Liver (tissue), 9 donors: Measurements from ENCODE around the gene ZFYVE19. TPM values are rescaled to one million over a fixed set of nuclear protein-coding genes. Genes with fewer than 3 reads are reported as not detected.

Experiments
- DNase-seq: peaks from one replicate; pipeline ENCODE4 v3.0.0-alpha.2; 2017; ENCODE audit warnings: low spot score
- H3K27ac ChIP-seq, 2 donors: one replicate each; pipeline ENCODE4 v1.7.0; 2013; ENCODE audit warnings: inconsistent platforms in 2 of 2, low read length in 2 of 2, control low read depth in 1 of 2, low read depth in 1 of 2, mild to moderate bottlenecking in 1 of 2
- H3K27me3 ChIP-seq, 4 donors: one replicate each; pipeline versions ENCODE4 v1.6.1 to v1.7.0; 2013; ENCODE audit warnings: low read length in 3 of 4, inconsistent platforms in 1 of 4, mild to moderate bottlenecking in 1 of 4, moderate library complexity in 1 of 4; ENCODE audit not compliant: control insufficient read depth in 4 of 4, insufficient read depth in 4 of 4
- H3K36me3 ChIP-seq, 4 donors: one replicate each; pipeline versions ENCODE4 v1.6.1 to v1.7.0; 2013; ENCODE audit warnings: low read length in 3 of 4, mild to moderate bottlenecking in 3 of 4, low read depth in 1 of 4, moderate library complexity in 1 of 4; ENCODE audit not compliant: control insufficient read depth in 4 of 4, insufficient read depth in 3 of 4
- H3K4me1 ChIP-seq, 4 donors: one replicate each; pipeline versions ENCODE4 v1.6.1 to v1.7.0; 2013; ENCODE audit warnings: low read length in 3 of 4, mild to moderate bottlenecking in 3 of 4, moderate library complexity in 1 of 4; ENCODE audit not compliant: control insufficient read depth in 4 of 4, insufficient read depth in 4 of 4
- H3K4me3 ChIP-seq, 3 donors: one replicate each; pipeline versions ENCODE4 v1.6.1 to v1.7.0; 2013; ENCODE audit warnings: low read length in 3 of 3, control low read depth in 1 of 3, low read depth in 1 of 3, mild to moderate bottlenecking in 1 of 3
- H3K9ac ChIP-seq, 2 donors: one replicate each; pipeline ENCODE4 v1.7.0; 2013; ENCODE audit warnings: low read length in 2 of 2, mild to moderate bottlenecking in 2 of 2, moderate library complexity in 2 of 2, control low read depth in 1 of 2, low read depth in 1 of 2
- H3K9me3 ChIP-seq, 4 donors: one replicate each; pipeline versions ENCODE4 v1.6.1 to v1.7.0; 2013; ENCODE audit warnings: low read length in 3 of 4; ENCODE audit not compliant: control insufficient read depth in 4 of 4
- ATF3 ChIP-seq: IDR thresholded peaks from 2 replicates; pipeline ENCODE4 v1.6.1; 2016; ENCODE audit warnings: antibody characterized with exemption
- CTCF ChIP-seq: fragments of 150-350 bp; IDR thresholded peaks from 2 replicates; pipeline ENCODE4 v1.5.1; 2017; ENCODE audit warnings: improper control_type of control experiment, low read depth, low read length; ENCODE audit not compliant: missing input control
- EGR1 ChIP-seq, 2 donors: IDR thresholded peaks; 2 replicates each; pipeline ENCODE4 v1.6.1; 2016 to 2018; ENCODE audit warnings: antibody characterized with exemption in 2 of 2, low read depth in 2 of 2
- FOXA1 ChIP-seq: IDR thresholded peaks from 2 replicates; pipeline ENCODE4 v1.6.1; 2016; ENCODE audit warnings: antibody characterized with exemption
- FOXA2 ChIP-seq: IDR thresholded peaks from 2 replicates; pipeline ENCODE4 v1.6.1; 2016; ENCODE audit warnings: antibody characterized with exemption
- GABPA ChIP-seq, 2 donors: IDR thresholded peaks in 1 of 2; conservative IDR thresholded peaks in 1 of 2; 2 replicates each; pipeline ENCODE4 v1.6.1; 2016; ENCODE audit warnings: antibody characterized with exemption in 2 of 2, mild to moderate bottlenecking in 1 of 2, moderate library complexity in 1 of 2
- HNF4A ChIP-seq, 2 donors: conservative IDR thresholded peaks; 2 replicates each; pipeline ENCODE4 v1.6.1; 2016; ENCODE audit warnings: antibody characterized with exemption in 2 of 2, mild to moderate bottlenecking in 2 of 2
- HNF4G ChIP-seq: IDR thresholded peaks from 2 replicates; pipeline ENCODE4 v1.6.1; 2016; ENCODE audit warnings: antibody characterized with exemption
- JUND ChIP-seq, 2 donors: IDR thresholded peaks; 2 replicates each; pipeline ENCODE4 v1.6.1; 2016; ENCODE audit warnings: antibody characterized with exemption in 2 of 2
- NR2F2 ChIP-seq: IDR thresholded peaks from 2 replicates; pipeline ENCODE4 v1.6.1; 2016; ENCODE audit warnings: antibody characterized with exemption
- RAD21 ChIP-seq, 2 donors: IDR thresholded peaks; 2 replicates each; pipeline ENCODE4 v1.6.1; 2016; ENCODE audit warnings: antibody characterized with exemption in 2 of 2, mild to moderate bottlenecking in 2 of 2
- RXRA ChIP-seq, 2 donors: IDR thresholded peaks; 2 replicates each; pipeline ENCODE4 v1.6.1; 2017 to 2018; ENCODE audit warnings: antibody characterized with exemption in 2 of 2, mild to moderate bottlenecking in 1 of 2
- SP1 ChIP-seq: IDR thresholded peaks from 2 replicates; pipeline ENCODE4 v1.6.1; 2018; ENCODE audit warnings: antibody characterized with exemption, mild to moderate bottlenecking
- TAF1 ChIP-seq: conservative IDR thresholded peaks from 2 replicates; pipeline ENCODE4 v1.6.1; 2016; ENCODE audit warnings: antibody characterized with exemption, mild to moderate bottlenecking
- YY1 ChIP-seq: IDR thresholded peaks from 2 replicates; pipeline ENCODE4 v1.6.1; 2016; ENCODE audit warnings: antibody characterized with exemption, mild to moderate bottlenecking
- WGBS: extraction: QIAGEN DNeasy Blood & Tissue Kit; methylation state at CpG from one replicate; pipeline ENCODE4 v1.1.7; 2013; 5-methylcytosine and 5-hydroxymethylcytosine counted together
- polyA plus RNA-seq, 2 donors: library from polyadenylated mRNA; stranded (reverse) in 1 of 2; unstranded in 1 of 2; fragments of 200-250 nt in 1 of 2; fragments of >200 nt in 1 of 2; fragmentation: Nextera tagmentation in 1 of 2; extraction: Ambion mirVana in 1 of 2; gene quantifications; one replicate each; pipeline versions ENCODE4 v1.2.1 to v1.2.3, GENCODE V29; 2013 to 2015
- total RNA-seq, 2 donors: library from RNA; depleted of rRNA; stranded (reverse); fragments of >200 nt; gene quantifications; one replicate each; pipeline ENCODE4 v1.2.3, GENCODE V29; 2014
- TF ChIP-seq, protein P1 (sequence below): IDR thresholded peaks from 2 replicates; pipeline ENCODE4 v1.6.1; 2016; ENCODE audit warnings: antibody characterized with exemption, mild to moderate bottlenecking
- TF ChIP-seq, protein P2 (sequence below): IDR thresholded peaks from 2 replicates; pipeline ENCODE4 v1.6.1; 2016; ENCODE audit warnings: antibody characterized with exemption
- TF ChIP-seq, protein P3 (sequence below): IDR thresholded peaks from 2 replicates; pipeline ENCODE4 v1.6.1; 2016; ENCODE audit warnings: antibody characterized with exemption
- donor health status: healthy.
- donor health status: healthy.
- donor health status: healthy.
- donor health status: healthy.
- donor health status: healthy.

ZFYVE19 gene
- total and polyA plus RNA-seq, 4 donors = 10.4 to 41.2 (median 19.7) TPM

GRCh38 chr15:40799523-40799922, 7.4 kb upstream of the ZFYVE19 start:
- no peak for DNase-seq
- TF ChIP-seq TAF1 = no peak
- Histone ChIP-seq H3K4me1 (peaks cover 16 to 39% (median 33%) of the 10 kb centered on the region in 4 donors), H3K36me3 (no peaks in the 10 kb centered on the region), H3K4me3 (no peak overlapping the region), H3K9me3 (no peaks in the 10 kb centered on the region), H3K27me3 (no peaks in the 10 kb centered on the region), H3K9ac (no peak overlapping the region), H3K27ac (no peak overlapping the region)
- WGBS = 98% methylated on average over 3 of the region's 3 CpGs

GRCh38 chr15:40803076-40803475, 3.8 kb upstream of the ZFYVE19 start:
- Histone ChIP-seq H3K9me3 (no peaks in the 10 kb centered on the region), H3K4me3 (no peak overlapping the region), H3K27ac (peak overlapping the region in 1 of 2 donors; percentile 6), H3K9ac (no peak overlapping the region), H3K36me3 (no peaks in the 10 kb centered on the region), H3K27me3 (no peaks in the 10 kb centered on the region), H3K4me1 (peaks cover 16 to 54% (median 44%) of the 10 kb centered on the region in 4 donors)
- no peak for TF ChIP-seq JUND (IDR thresholded peaks at IDR 0.05)
- peak in 1 of 2 donors; percentile 43 for TF ChIP-seq HNF4A (conservative IDR thresholded peaks at IDR 0.05)
- TF ChIP-seq, protein P1, sequence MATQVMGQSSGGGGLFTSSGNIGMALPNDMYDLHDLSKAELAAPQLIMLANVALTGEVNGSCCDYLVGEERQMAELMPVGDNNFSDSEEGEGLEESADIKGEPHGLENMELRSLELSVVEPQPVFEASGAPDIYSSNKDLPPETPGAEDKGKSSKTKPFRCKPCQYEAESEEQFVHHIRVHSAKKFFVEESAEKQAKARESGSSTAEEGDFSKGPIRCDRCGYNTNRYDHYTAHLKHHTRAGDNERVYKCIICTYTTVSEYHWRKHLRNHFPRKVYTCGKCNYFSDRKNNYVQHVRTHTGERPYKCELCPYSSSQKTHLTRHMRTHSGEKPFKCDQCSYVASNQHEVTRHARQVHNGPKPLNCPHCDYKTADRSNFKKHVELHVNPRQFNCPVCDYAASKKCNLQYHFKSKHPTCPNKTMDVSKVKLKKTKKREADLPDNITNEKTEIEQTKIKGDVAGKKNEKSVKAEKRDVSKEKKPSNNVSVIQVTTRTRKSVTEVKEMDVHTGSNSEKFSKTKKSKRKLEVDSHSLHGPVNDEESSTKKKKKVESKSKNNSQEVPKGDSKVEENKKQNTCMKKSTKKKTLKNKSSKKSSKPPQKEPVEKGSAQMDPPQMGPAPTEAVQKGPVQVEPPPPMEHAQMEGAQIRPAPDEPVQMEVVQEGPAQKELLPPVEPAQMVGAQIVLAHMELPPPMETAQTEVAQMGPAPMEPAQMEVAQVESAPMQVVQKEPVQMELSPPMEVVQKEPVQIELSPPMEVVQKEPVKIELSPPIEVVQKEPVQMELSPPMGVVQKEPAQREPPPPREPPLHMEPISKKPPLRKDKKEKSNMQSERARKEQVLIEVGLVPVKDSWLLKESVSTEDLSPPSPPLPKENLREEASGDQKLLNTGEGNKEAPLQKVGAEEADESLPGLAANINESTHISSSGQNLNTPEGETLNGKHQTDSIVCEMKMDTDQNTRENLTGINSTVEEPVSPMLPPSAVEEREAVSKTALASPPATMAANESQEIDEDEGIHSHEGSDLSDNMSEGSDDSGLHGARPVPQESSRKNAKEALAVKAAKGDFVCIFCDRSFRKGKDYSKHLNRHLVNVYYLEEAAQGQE = peak; percentile 11
- TF ChIP-seq TAF1 = no peak
- no peak for TF ChIP-seq FOXA2
- TF ChIP-seq CTCF = no peak
- TF ChIP-seq, protein P2, sequence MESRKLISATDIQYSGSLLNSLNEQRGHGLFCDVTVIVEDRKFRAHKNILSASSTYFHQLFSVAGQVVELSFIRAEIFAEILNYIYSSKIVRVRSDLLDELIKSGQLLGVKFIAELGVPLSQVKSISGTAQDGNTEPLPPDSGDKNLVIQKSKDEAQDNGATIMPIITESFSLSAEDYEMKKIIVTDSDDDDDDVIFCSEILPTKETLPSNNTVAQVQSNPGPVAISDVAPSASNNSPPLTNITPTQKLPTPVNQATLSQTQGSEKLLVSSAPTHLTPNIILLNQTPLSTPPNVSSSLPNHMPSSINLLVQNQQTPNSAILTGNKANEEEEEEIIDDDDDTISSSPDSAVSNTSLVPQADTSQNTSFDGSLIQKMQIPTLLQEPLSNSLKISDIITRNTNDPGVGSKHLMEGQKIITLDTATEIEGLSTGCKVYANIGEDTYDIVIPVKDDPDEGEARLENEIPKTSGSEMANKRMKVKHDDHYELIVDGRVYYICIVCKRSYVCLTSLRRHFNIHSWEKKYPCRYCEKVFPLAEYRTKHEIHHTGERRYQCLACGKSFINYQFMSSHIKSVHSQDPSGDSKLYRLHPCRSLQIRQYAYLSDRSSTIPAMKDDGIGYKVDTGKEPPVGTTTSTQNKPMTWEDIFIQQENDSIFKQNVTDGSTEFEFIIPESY = no peak
- no peak for TF ChIP-seq FOXA1
- TF ChIP-seq, protein P3, sequence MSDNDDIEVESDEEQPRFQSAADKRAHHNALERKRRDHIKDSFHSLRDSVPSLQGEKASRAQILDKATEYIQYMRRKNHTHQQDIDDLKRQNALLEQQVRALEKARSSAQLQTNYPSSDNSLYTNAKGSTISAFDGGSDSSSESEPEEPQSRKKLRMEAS = no peak
- no peak for TF ChIP-seq EGR1 (IDR thresholded peaks at IDR 0.05; ENCODE audit: low read depth in 2 of 2)
- TF ChIP-seq HNF4G = no peak
- TF ChIP-seq SP1 = no peak
- peak; percentile 26 for TF ChIP-seq YY1
- TF ChIP-seq GABPA (IDR thresholded peaks at IDR 0.05 in 1 of 2, conservative IDR thresholded peaks at IDR 0.05 in 1 of 2) = no peak
- TF ChIP-seq RAD21 (IDR thresholded peaks at IDR 0.05) = no peak
- peak in 1 of 2 donors; percentile 36 for TF ChIP-seq RXRA (IDR thresholded peaks at IDR 0.05)
- TF ChIP-seq ATF3 = no peak
- TF ChIP-seq NR2F2 = no peak
- 50% methylated on average over 2 of the region's 2 CpGs for WGBS
- no peak for DNase-seq
